PC-3 (cell line): ENCODE data around the gene AK1. TPM values are rescaled to one million over a fixed set of nuclear protein-coding genes. Genes with fewer than 3 reads are reported as not detected.

Experiments used
- ATAC-seq: fragments of 200-7000 bp; cut with Tn5 transposase; 2 replicates; pipeline ENCODE4 v1.9.1; 2020; ENCODE audit warnings: mild to moderate bottlenecking, moderate library complexity
- BruUV-seq: library from RNA; stranded (reverse); fragments of 400-500 nt; replicated peaks from 2 replicates; lab custom pipeline; 2021; lab: Mats Ljungman, UMichigan
- CTCF ChIA-PET: fragments of 300-600 bp; sonication (Branson Sonifier 250); formaldehyde crosslinking; loops from one replicate; lab custom pipeline; 2022; ENCODE audit warnings: antibody characterized with exemption; lab: Charles Lee
- POLR2A ChIA-PET: fragments of 300-600 bp; sonication (Branson Sonifier 250); formaldehyde crosslinking; loops from one replicate; lab custom pipeline; 2022; ENCODE audit warnings: antibody characterized with exemption; ENCODE audit not compliant: unreplicated experiment; lab: Charles Lee
- DNase-seq: peaks from one replicate; pipeline ENCODE4 v3.0.0-alpha.2; 2015
- H2AFZ ChIP-seq: fragments of 300-600 bp; sonication (generic); 2 replicates; pipeline ENCODE4 v1.6.0; 2016; ENCODE audit warnings: antibody characterized with exemption, low read length
- H3F3A ChIP-seq: fragments of 300-600 bp; sonication (generic); one replicate; pipeline ENCODE4 v1.6.0; 2017; ENCODE audit warnings: antibody characterized with exemption, low read length, control low read depth, mild to moderate bottlenecking; ENCODE audit not compliant: unreplicated experiment
- H3K27ac ChIP-seq: fragments of 300-600 bp; sonication (generic); 2 replicates; pipeline ENCODE4 v1.5.1; 2016; ENCODE audit warnings: mild to moderate bottlenecking, low read length
- H3K27me3 ChIP-seq: fragments of 300-600 bp; sonication (generic); 2 replicates; pipeline ENCODE4 v1.6.1; 2016; ENCODE audit warnings: low read length, mixed read lengths
- H3K36me3 ChIP-seq: fragments of 300-600 bp; sonication (generic); 2 replicates; pipeline ENCODE4 v1.6.1; 2016; ENCODE audit warnings: low read depth, mixed run types, low read length, mixed read lengths
- H3K4me1 ChIP-seq: fragments of 300-600 bp; sonication (generic); 2 replicates; pipeline ENCODE4 v1.5.1; 2016; ENCODE audit warnings: low read length; ENCODE audit not compliant: insufficient read depth
- H3K4me2 ChIP-seq: fragments of 300-600 bp; sonication (generic); 2 replicates; pipeline ENCODE4 v1.6.0; 2016; ENCODE audit warnings: low read length
- H3K4me3 ChIP-seq: fragments of 300-600 bp; sonication (generic); 2 replicates; pipeline ENCODE4 v1.5.1; 2016; ENCODE audit warnings: mild to moderate bottlenecking, low read length, mixed read lengths
- H3K79me2 ChIP-seq: fragments of 300-600 bp; sonication (generic); 2 replicates; pipeline ENCODE4 v1.6.1; 2017; ENCODE audit warnings: low read length, mixed read lengths
- H3K9ac ChIP-seq: fragments of 300-600 bp; sonication (generic); 2 replicates; pipeline ENCODE4 v1.6.0; 2016; ENCODE audit warnings: mild to moderate bottlenecking, low read length
- H3K9me2 ChIP-seq: fragments of 300-600 bp; sonication (generic); replicated peaks from 2 replicates; pipeline ENCODE4 v1.6.1; 2016; ENCODE audit warnings: mixed run types, low read length, mixed read lengths
- H3K9me3 ChIP-seq: fragments of 300-600 bp; sonication (generic); 2 replicates; pipeline ENCODE4 v1.6.1; 2016; ENCODE audit warnings: low read length, mixed read lengths
- H4K20me1 ChIP-seq: fragments of 300-600 bp; sonication (generic); 2 replicates; pipeline ENCODE4 v1.6.1; 2016; ENCODE audit warnings: low read length, mixed read lengths
- CTCF ChIP-seq: fragments of 300-600 bp; sonication (generic); conservative IDR thresholded peaks from 2 replicates; pipeline ENCODE4 v1.5.1; 2017; ENCODE audit warnings: antibody characterized with exemption, low read depth, mild to moderate bottlenecking, low read length
- EZH2 ChIP-seq: fragments of 300-600 bp; sonication (generic); IDR thresholded peaks from one replicate; pipeline ENCODE4 v1.6.1; 2017; ENCODE audit warnings: antibody characterized with exemption, mild to moderate bottlenecking, low read length; ENCODE audit not compliant: unreplicated experiment
- EZH2phosphoT487 ChIP-seq: fragments of 300-600 bp; sonication (generic); IDR thresholded peaks from 2 replicates; pipeline ENCODE4 v1.6.1; 2018; ENCODE audit warnings: mild to moderate bottlenecking, antibody characterized with exemption, low read length, borderline replicate concordance
- intact Hi-C: fragments of 100-400 bp; cut with micrococcal nuclease; formaldehyde crosslinking; loops from 2 replicates; pipeline ENCODE4 v1.9.0; 2023
- total RNA-seq: library from RNA; depleted of rRNA; stranded (reverse); fragments of >200 nt; gene quantifications from 2 replicates; pipeline ENCODE4 v1.2.3, GENCODE V29; 2014

The AK1 gene
- total RNA-seq, 1 experiment from 2014 or later, result 79.1 TPM

DNA sequence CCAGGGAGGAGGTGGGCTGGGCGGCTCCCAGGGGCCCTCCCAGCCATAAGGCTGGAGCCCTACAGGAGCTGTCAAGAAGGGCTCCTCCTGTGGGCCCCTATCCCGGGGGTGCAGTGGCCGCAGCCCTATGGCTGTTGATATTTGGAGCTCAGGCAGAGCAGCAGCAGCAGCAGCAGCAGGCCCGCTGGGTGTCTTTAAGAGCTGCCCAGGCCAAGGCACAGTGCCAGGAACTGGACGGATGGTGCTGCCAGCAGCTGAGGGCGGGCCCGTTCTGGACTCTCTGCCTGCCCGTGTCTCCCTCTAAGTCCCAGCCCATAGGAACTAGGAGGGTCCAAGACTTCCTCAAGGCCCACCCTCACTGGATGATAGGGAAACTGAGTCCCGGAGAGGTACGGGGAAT is 3.6 kb downstream of the AK1 start:
- H3K27ac ChIP-seq, result no peak overlapping the region
- no peak overlapping the region for H2AFZ ChIP-seq
- H3K9me2 ChIP-seq, result no peaks in the 10 kb centered on the region
- TF ChIP-seq EZH2phosphoT487 (no peak), EZH2 (no peak), CTCF (no peak)
- no peaks in the 10 kb centered on the region for H3K27me3 ChIP-seq
- no TSS peak for BruUV-seq
- peaks cover 16% of the 10 kb centered on the region for H3K79me2 ChIP-seq
- peaks cover 17% of the 10 kb centered on the region for H3K4me1 ChIP-seq
- intact Hi-C loops, result no loop called here
- H3K9me3 ChIP-seq, result no peaks in the 10 kb centered on the region
- no peaks in the 10 kb centered on the region for H4K20me1 ChIP-seq
- H3F3A ChIP-seq, result no peaks in the 10 kb centered on the region
- ATAC-seq, result no peak
- no peaks in the 10 kb centered on the region for H3K36me3 ChIP-seq
- no peak overlapping the region for H3K9ac ChIP-seq
- no peak for DNase-seq
- POLR2A ChIA-PET, result no interaction called here
- peak overlapping the region; percentile 67 for H3K4me2 ChIP-seq
- H3K4me3 ChIP-seq, result no peak overlapping the region
- CTCF ChIA-PET, result no interaction called here

DNA sequence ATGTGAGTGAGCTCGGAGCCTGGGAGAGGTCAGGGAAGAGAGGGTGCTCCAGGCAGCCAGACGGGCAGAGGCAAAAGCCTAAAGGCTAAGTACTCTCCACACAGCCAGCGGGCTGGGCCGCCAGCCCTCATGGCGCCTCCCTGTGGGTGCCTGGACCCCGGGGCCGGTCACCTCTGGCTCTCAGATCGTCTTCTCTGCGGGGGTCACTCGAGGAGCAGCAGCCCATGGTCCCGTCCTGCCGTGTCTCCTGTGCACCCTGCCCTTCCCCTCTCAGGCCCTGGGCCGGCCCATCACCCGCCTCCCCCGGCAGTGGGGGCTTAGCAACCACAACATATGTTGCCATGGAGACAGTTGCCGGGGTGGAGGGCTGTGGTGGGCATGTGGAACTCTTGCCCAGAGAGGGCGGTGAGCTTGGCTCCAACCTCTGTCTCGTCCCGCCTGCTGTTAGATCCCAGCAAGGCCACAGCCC is 4.2 kb downstream of the AK1 start:
- Histone ChIP-seq H3K4me2 (no peak overlapping the region), H3K36me3 (no peaks in the 10 kb centered on the region), H3K27ac (no peak overlapping the region), H3F3A (no peaks in the 10 kb centered on the region), H3K79me2 (peaks cover 16% of the 10 kb centered on the region), H3K4me3 (no peak overlapping the region), H3K9me3 (no peaks in the 10 kb centered on the region), H3K4me1 (peaks cover 17% of the 10 kb centered on the region), H3K27me3 (no peaks in the 10 kb centered on the region), H2AFZ (no peak overlapping the region), H4K20me1 (no peaks in the 10 kb centered on the region), H3K9ac (no peak overlapping the region), H3K9me2 (no peaks in the 10 kb centered on the region)
- ChIA-PET CTCF (no interaction called here), POLR2A (no interaction called here)
- DNase-seq (no peak), ATAC-seq (no peak)
- intact Hi-C loops, result no loop called here
- BruUV-seq, result no TSS peak
- no peak for TF ChIP-seq CTCF
- TF ChIP-seq EZH2phosphoT487, result no peak
- TF ChIP-seq EZH2, result no peak

DNA sequence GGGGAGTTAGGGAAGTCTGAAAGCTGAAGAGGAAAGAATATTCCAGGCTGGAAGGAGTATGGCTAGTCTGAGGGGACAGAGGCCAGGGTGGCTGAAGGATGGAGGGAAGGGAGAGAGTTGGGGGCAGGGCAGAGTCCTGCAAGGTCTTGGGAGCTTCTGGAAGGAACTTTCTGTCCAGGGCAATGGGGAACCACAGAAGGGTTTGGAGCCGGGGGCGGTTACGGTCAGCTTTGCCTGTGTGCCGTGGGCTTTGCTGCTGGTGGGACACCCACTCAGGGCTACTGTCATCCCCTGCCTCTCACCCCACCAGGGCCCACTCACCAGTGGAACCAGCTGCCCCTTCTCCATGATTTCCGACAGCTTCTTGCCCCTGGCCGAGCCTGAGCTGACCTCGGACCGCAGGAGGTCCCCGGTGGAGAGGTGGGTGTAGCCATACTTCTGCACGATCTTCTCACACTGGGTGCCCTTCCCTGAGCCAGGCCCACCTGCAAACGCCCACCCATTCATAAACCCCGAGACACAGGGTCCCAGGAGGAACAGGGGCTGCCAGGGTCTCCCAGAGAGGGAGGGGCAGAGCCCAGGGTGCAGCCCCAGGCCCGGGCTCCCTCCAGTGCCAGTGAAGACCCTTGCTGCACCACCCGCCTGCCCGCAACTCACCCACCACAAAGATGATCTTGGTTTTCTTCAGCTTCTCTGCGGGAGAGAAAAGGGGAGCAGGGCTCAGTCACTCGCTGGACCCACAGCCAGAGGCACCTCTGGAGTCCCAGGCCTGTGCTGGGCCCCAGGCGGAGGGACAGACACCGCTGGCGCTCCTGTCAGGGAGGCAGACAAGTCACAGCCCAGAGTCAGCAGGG is 4.9 kb downstream of the AK1 start:
- ChIA-PET POLR2A (no interaction called here), CTCF (no interaction called here)
- DNase-seq (no peak), ATAC-seq (no peak)
- Histone ChIP-seq H3K4me3 (no peak overlapping the region), H3F3A (no peaks in the 10 kb centered on the region), H3K9ac (no peak overlapping the region), H3K27ac (no peak overlapping the region), H3K9me3 (no peaks in the 10 kb centered on the region), H3K79me2 (peaks cover 16% of the 10 kb centered on the region), H3K9me2 (no peaks in the 10 kb centered on the region), H3K4me2 (no peak overlapping the region), H3K4me1 (peaks cover 12% of the 10 kb centered on the region), H4K20me1 (no peaks in the 10 kb centered on the region), H2AFZ (no peak overlapping the region), H3K36me3 (no peaks in the 10 kb centered on the region), H3K27me3 (no peaks in the 10 kb centered on the region)
- intact Hi-C loops, result no loop called here
- no TSS peak for BruUV-seq
- TF ChIP-seq EZH2 (no peak), EZH2phosphoT487 (no peak), CTCF (no peak)
